ENCODE measurements around the gene RS1.

DNA sequence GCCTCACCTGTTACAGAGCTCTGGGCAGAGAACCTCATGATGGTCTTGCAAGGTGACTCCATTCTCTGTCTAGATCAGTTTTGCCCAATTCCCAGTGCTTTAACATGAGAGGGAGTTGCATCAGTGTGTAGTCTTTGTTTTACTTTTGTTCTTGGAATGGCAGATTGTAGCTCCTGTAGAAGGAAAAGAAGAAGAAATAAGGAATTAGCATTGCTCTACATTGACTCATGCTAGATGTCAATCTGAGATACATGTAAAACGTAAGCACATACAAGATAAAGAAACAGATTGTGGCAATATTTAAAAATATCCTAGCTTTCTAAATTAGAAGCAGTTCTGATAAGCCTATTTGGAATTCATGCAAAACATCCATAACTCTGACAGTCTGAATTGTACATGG, 19.5 kb upstream of the RS1 start:
- TF ChIP-seq CTCF (IDR thresholded peaks at IDR 0.05; ENCODE audit: low read depth, low read length, missing input control) (no peak), FOXA1 (IDR thresholded peaks at IDR 0.05) (no peak), TAF1 (conservative IDR thresholded peaks at IDR 0.05) (no peak), SP1 (IDR thresholded peaks at IDR 0.05) (no peak), ATF3 (IDR thresholded peaks at IDR 0.05) (no peak), YY1 (IDR thresholded peaks at IDR 0.05) (no peak), GABPA (IDR thresholded peaks at IDR 0.05 in 1 of 2, conservative IDR thresholded peaks at IDR 0.05 in 1 of 2) (no peak), ZBTB33 (IDR thresholded peaks at IDR 0.05) (no peak)
- TF ChIP-seq, protein P1, sequence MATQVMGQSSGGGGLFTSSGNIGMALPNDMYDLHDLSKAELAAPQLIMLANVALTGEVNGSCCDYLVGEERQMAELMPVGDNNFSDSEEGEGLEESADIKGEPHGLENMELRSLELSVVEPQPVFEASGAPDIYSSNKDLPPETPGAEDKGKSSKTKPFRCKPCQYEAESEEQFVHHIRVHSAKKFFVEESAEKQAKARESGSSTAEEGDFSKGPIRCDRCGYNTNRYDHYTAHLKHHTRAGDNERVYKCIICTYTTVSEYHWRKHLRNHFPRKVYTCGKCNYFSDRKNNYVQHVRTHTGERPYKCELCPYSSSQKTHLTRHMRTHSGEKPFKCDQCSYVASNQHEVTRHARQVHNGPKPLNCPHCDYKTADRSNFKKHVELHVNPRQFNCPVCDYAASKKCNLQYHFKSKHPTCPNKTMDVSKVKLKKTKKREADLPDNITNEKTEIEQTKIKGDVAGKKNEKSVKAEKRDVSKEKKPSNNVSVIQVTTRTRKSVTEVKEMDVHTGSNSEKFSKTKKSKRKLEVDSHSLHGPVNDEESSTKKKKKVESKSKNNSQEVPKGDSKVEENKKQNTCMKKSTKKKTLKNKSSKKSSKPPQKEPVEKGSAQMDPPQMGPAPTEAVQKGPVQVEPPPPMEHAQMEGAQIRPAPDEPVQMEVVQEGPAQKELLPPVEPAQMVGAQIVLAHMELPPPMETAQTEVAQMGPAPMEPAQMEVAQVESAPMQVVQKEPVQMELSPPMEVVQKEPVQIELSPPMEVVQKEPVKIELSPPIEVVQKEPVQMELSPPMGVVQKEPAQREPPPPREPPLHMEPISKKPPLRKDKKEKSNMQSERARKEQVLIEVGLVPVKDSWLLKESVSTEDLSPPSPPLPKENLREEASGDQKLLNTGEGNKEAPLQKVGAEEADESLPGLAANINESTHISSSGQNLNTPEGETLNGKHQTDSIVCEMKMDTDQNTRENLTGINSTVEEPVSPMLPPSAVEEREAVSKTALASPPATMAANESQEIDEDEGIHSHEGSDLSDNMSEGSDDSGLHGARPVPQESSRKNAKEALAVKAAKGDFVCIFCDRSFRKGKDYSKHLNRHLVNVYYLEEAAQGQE (IDR thresholded peaks at IDR 0.05): no peak
- TF ChIP-seq, protein P2, sequence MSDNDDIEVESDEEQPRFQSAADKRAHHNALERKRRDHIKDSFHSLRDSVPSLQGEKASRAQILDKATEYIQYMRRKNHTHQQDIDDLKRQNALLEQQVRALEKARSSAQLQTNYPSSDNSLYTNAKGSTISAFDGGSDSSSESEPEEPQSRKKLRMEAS (IDR thresholded peaks at IDR 0.05): no peak
